GM21723 (cell line): Measurements from ENCODE around the gene HNRNPK.

Experiments
- ATAC-seq: cut with Tn5 transposase; IDR thresholded peaks from one replicate; pipeline ENCODE4 v1.9.1; 2021; ENCODE audit warnings: mild to moderate bottlenecking, moderate library complexity; ENCODE audit not compliant: unreplicated experiment

HNRNPK gene

DNA sequence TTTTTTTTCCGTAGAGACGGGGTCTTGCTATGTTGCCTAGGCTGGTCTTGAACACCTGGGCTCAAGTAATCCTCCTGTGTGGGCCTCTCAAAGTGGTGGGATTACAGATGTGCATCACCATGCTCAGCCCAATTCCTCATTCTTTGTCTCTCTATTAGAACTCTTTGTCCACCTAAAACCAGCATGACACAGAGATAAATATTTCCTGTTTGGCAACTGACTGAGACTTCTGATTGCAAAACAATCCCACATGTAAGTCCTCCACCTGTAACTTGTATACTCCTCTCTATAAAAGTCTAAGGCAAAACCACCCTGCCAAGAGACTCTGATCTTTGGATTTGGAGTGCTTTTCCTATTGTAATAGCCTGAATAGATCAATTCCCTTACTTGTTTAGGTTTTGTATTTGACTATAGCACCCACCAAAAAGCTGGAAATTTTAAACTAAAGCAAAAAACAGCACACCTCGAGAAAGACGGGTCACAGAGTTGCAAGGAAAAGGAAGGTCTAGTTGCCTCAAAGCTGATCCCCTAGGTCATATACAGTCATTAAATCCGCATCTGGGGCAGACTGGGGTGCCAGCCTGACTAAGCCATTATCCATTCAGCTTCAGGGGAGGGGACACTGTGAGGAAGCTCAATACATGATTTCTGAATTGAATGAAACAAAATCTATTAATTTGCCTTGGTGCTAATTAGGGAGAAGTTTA lies 45.3 kb downstream of the HNRNPK start:
- no peak for ATAC-seq

DNA sequence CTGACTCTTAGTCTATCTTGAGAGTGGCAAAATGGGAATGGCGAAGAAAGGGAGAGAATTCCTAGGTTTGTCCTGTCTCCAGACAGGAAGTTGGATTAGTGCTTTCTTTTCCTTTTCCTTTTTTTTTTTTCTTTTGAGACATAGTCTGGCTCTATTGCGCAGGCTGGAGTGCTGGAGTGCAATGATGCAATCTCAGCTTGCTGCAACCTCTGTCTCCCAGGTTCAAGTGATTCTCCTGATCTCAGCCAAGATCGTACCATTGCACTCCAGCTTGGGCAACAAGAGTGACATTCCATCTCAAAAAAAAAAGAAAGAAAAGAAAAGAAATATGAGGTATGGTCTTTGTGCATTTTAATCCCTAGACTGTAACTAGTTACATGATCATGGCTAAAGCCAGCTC lies 46.2 kb downstream of the HNRNPK start:
- ATAC-seq, result no peak

DNA sequence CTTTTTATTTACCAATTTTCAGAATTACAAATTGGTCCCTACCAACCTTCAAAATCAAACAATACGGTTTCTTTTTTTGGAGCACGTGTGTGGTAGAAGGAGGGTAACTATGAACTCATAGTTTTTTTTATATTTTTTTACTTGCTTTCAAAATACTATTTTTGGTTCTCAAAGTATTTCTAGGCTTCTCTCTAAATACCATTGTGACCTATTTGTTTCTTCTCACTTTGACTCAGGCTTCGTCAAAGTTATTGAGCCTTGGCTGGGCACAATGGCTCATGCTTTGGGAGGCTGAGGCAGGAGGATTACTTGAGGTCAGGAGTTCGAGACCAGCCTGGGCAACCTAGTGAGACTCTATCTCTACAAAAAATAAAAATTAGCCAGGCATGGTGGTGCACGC lies 47.2 kb downstream of the HNRNPK start:
- no peak for ATAC-seq

DNA sequence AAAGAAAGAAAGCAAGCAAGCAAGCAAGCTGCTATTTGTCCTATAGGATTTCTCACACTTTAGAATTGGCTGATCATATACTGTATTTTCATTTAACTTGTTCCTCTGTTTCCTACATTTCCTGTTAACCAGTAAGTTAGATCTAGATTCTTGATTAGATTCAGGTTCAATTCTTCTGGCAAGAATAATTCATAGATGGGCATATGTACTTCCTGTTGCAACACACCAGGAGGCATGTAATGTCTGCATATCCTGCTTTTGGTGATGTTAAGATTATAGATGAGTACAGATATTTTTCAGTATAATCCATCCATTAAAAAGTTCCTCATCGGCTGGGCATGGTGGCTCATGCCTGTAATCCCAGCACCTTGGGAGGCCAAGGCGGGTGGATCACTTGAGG lies 48.0 kb downstream of the HNRNPK start:
- ATAC-seq, result no peak

DNA sequence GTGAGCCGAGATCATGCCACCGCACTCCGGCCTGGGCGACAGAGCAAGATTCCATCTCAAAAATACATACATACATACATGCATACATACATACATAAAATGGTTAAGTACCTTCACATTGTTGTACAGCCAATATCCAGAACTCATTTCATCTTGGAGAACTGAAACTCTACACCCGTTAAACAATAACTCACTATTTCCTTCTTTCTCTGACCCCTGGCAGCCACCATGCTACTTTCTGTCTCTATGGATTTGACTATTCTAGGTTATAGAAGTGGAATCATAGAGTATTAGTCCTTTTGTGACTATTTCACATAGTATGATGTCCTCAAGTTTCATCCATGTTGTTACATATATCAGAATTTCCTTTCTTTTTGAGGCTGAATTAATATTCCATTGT lies 49.1 kb downstream of the HNRNPK start:
- ATAC-seq, result no peak

DNA sequence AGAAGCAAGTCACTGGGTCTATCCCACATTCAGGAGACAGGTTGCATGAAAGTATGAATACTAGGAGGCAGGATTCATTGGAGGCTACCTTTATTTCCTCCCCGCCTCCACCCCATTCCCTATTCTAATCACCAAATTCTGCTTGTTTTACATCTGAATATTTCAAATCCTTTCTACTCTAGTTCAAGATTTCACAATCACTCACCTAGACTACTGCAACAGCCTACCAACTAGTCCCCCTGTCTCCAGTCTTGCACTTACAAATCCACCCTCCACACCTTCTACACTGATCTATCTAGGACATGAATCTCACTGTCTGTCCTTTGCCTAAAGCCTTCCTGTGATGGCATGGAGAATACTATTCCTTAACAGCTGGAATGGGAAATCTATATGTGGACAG lies 52.4 kb downstream of the HNRNPK start:
- ATAC-seq, result no peak

DNA sequence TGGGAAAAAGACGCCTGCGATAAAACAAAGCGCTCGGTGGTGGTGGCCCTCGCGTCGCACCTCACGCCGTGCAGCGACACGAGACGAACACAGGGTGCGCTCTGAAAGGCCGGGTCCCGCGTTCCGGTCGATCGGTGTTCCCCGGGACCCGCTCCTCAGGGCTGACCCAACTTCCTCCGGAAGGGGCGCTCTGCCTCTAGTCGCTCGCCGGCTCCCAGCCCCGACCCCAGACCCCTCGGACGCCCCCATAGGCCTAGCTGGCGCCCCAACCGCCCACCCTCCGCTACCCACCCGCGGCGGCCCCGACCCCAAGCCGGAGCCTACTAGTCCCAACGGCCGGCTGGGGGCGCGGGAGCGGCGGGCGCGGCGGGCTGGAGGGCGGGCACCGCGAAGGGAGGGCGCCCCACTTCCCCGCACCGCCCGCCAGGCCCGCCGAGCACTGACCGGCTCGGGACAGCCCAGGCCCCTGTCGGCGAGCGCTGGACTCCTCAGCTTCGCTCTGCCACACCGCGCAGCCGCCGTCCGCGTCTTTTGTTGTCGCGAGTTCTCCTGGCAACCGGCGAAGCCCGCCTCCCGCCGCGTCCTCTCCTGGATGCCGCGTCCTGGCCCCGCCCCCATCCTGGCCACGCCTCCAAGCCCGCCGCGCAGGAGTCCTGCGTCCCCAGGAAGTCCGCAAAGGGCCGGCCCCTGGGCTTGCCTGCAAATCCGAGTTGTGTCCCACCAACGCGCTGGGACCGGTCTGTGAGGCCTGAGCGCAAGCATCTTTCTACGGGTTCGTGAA lies 58.9 kb downstream of the HNRNPK start, which contains the start of gene KIF27:
KIF27 (minus strand) TSS at position 506 of the 781 bp plus-strand sequence. CDS start 5,841 bp downstream, outside the sequence.
- ATAC-seq, result peak; percentile 95

DNA sequence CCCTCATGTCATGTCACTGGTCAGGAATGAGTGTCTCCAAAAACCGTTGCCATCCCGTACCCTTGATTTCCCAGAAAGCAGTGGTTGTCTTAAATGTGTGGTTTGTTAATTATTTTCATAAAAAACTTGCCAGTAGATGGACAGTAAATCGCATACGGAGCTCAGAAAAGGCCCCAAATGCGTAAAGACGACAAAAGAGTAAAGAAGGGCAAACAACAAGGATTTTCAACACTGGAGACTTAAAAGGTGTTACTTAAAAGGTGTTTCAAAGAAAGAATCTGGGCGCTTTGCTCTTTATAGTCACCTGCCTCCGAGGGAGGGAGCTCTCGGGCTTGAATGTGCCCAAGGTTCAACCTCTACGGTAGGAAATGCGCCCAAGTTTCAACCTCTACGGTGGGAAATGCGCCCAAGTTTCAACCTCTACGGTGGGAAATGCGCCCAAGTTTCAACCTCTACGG lies 59.5 kb downstream of the HNRNPK start:
- ATAC-seq, result peak; percentile 35

DNA sequence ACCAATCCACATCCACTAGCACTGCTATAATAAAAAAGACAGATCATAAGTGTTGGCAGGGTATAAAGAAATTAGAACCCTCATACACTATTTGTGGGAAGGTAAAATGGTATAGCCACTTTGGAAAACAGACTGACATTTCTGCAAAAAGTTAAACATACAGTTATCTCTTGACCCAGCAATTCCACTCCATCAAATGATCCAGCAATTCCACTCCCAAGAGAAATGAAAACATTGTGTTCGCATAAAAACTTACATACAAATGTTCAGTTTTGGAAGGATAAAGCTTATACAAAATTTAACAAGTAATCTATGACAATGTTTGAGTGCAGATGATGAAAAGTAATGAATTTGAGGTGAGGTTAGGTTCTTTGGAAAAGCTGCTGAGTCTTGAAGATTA lies 60.9 kb downstream of the HNRNPK start:
- no peak for ATAC-seq
